GM04504 (cell line): Measurements from ENCODE around the gene DRAXIN.

Experiments
- DNase-seq: peaks from one replicate; pipeline ENCODE4 v3.0.0-alpha.2; 2012; ENCODE audit warnings: low read depth

The DRAXIN gene

DNA sequence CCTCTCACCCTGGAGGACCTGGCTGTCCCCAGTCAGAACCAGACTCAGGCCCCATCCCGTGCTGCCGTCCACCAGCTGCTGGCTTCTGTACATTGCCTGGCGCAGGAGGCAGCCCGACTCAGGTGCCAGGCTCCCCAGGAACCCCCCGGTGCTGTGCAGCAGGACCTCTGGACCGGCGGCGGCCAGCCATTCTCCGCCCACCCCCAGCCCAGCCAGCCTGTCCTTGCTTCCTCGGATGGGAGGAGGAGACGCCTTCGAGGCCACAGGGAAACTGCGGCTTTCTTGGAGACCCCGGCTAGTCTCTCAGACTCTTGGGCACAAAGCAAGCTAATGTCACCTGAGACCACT lies 74.9 kb downstream of the DRAXIN start:
- DNase-seq, result no peak

DNA sequence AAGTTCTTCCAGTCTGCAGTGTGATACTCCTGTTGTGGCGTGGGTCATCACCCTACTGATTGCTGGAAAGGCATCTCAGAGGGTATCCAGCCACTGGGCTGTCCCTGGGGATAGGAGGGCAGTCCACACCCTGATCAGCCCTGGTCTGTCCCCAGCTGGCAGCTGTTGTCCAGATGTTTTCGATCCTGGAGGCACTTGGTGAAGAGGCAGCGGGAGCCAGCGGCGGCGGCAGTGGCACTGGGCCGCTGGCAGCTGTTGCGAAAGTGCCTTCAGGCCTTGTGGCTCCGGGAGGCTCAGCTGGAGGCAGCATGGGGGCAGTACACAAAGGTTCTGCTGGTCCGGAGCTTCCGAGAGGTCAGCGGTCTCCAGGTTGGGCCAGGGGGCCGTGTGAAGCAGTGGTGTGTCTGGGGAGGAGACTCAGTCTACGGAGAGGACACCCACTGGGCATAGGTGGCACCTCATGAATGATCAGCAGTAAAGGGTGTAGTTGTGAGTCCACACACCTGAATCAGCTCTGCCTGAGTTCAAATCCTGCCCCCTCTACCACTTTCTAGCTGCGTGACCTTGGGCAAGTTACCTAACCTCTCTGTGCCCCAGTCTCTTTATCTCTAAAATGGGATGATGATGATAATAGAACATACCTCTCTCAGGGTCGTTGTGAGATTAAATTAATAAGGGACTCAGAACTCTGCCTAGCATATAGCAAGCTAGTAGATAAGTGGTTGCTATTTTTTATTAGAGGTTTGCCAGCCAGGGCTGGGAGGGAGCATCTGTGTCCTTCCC lies 76.6 kb downstream of the DRAXIN start:
- no peak for DNase-seq

DNA sequence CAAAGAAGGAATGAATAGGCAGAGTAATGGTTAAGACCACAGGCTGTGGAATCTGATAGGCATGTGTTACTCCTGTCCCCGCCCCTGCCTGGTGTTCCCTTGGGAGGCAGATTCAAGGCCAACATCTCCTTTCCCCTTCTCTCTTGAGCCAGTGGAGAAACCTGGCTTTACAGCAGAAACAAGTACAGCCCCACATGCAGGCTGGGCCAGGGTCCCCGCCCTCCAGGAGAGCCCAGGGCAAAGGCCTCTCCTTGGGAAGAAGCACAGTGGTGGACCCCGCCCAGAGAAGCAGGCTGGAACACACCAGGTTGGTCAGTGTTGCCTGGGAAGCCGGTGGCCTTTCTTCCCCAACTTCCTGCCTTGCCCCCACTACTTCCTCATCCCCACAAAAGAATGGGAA lies 77.3 kb downstream of the DRAXIN start:
- DNase-seq, result no peak

DNA sequence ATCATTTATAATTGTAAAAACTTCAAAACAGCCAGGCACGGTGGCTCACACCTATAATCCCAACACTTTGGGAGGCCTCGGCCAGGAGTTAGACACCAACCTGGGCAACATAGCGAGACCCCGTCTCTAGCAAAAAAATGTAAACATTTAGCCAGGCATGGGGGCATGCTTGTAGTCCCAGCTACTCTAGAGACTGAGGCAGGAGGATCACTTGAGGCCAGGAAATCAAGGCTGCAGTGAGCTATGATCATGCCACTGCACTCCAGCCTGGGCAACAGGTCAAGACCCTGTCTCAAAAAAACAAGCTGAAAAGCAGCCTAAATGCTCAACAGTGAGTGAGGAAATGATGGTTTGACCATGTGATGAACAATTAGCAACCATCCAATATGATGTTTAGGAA lies 77.8 kb downstream of the DRAXIN start:
- DNase-seq, result no peak

DNA sequence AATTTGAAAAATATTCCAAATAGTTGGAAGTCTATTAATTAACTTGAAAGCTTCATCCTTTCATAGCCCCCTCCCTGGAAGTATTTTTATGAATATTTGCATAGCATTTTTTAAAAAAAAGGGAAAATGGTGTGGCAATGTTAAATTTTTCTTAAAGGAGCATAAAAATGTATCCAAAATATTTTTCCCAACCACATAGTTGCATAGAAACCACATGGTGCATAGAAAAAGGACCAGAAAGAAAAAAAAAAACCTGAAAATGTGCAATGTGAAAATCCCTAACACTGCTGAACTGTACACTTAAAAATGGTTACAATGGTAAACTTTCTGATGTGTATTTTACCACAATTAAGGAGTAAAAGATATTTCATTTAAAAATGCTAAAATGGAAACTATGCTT lies 78.5 kb downstream of the DRAXIN start:
- no peak for DNase-seq

DNA sequence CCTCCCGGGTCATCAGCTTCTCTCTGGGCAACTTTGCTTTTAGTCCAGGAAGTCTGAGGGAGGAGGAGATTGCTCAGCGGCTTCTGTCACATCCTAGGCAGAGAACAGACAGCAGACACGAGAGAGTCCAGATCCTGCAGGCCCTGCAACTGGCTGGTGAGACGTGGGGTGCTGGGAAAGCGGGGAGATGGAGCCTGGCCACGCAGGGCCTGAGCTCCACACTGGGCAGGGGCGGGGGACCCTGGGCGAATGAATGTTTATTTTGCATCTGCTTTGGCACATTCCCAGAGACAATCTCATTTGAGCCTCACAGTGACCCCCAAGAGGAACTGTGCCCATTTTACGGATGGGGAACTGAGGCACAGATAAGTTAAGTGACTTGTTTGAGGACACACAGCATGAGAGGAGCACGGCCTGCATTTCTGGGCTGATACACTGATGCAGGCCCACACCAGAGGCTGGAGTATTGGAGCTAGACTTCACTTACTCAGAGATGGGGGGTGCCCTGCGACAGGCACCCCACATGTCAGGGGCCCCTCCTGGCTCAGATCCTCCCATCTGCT lies 80.1 kb downstream of the DRAXIN start:
- DNase-seq, result no peak

DNA sequence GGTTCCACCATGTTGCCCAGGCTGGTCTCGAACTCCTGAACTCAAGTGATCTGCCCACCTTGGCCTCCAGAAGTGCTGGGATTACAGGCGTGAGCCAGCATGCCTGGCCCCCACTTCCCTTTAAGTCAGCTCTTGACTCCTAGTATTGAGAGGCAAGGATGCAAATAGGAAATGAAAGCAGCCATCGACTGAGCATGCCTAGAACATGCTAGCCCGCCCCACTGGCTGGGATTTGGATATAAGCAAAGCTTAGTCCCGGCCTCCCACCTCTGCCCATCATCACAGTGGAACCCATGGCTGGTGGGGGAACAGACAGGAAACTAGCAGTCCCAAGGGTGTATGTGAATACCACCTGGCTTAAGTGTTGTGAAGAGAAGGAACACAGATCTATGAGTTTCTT lies 80.9 kb downstream of the DRAXIN start:
- DNase-seq, result no peak

DNA sequence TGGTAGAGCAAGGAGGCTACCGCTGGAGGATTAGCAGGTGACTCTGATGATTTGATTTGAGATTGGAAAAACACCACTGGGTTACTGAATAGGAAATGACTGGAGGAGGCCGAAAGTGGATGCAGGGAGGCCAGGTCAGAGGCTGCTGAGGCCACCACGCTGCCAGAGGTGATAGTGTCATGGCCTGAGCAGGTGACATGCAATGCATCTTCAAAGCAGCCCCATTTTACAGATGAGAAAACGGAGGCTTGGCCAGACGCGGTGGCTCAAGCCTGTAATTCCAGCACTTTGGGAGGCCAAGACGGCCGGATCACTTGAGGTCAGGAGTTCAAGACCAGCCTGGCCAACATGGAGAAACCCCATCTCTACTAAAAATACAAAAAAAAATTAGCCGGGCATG lies 83.2 kb downstream of the DRAXIN start:
- DNase-seq, result no peak
